OCI-LY1 (cell line): ENCODE results near the gene AGAP1.

Experiments used
- EZH2 ChIP-seq: fragments of 200-600 bp; sonication (generic), shearing (Covaris generic); IDR thresholded peaks from 2 replicates; pipeline ENCODE4 v1.8.0; 2017; ENCODE audit warnings: borderline replicate concordance, mixed run types, mild to moderate bottlenecking, antibody characterized with exemption, low read length, moderate library complexity, mixed read lengths
- TF ChIP-seq, protein P1 (sequence below): fragments of 200-600 bp; sonication (generic), shearing (Covaris generic); IDR thresholded peaks from 2 replicates; pipeline ENCODE4 v1.5.1; 2017; ENCODE audit warnings: mild to moderate bottlenecking, antibody characterized with exemption, low read length, moderate library complexity, mixed read lengths

DNA sequence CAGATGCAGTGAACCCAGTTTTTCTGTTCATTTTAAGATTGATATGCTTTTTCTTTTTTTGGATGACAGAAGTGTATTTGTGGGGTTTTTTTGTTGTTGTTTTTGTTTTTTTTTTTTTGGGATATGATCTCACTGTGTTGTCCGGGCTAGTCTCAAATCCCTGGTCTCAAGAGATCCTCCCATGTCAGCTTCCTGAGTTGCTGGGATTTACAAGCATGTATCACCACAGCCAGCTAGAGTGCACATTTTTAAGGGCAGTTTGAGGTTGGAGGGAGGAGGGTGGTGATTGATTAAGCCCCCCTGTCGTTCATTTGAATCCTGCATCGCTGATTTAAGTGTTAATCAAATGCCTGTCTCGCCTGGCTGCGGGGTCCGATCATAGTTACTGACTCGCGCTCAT, 485.2 kb downstream of the AGAP1 start:
- TF ChIP-seq, protein P1, sequence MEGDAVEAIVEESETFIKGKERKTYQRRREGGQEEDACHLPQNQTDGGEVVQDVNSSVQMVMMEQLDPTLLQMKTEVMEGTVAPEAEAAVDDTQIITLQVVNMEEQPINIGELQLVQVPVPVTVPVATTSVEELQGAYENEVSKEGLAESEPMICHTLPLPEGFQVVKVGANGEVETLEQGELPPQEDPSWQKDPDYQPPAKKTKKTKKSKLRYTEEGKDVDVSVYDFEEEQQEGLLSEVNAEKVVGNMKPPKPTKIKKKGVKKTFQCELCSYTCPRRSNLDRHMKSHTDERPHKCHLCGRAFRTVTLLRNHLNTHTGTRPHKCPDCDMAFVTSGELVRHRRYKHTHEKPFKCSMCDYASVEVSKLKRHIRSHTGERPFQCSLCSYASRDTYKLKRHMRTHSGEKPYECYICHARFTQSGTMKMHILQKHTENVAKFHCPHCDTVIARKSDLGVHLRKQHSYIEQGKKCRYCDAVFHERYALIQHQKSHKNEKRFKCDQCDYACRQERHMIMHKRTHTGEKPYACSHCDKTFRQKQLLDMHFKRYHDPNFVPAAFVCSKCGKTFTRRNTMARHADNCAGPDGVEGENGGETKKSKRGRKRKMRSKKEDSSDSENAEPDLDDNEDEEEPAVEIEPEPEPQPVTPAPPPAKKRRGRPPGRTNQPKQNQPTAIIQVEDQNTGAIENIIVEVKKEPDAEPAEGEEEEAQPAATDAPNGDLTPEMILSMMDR, result no peak
- no peak for TF ChIP-seq EZH2
